H9 (cell line): ENCODE measurements around the gene ARHGEF1. TPM values are rescaled to one million over a fixed set of nuclear protein-coding genes. Genes with fewer than 3 reads are reported as not detected.

Experiments
- DNase-seq: peaks from one replicate; pipeline ENCODE4 v3.0.0-alpha.2; 2017
- H2AFZ ChIP-seq: one replicate; pipeline ENCODE4 v1.6.1; 2013; ENCODE audit warnings: mild to moderate bottlenecking, low read length, control low read depth, moderate library complexity
- H2AK5ac ChIP-seq: 2 replicates; pipeline ENCODE4 v1.6.1; 2013; ENCODE audit warnings: low read length, control low read depth, mixed read lengths; ENCODE audit not compliant: insufficient read length
- H2BK120ac ChIP-seq: one replicate; pipeline ENCODE4 v1.6.1; 2013; ENCODE audit warnings: low read depth, mild to moderate bottlenecking, low read length, control low read depth, inconsistent platforms; ENCODE audit not compliant: poor library complexity, severe bottlenecking
- H2BK12ac ChIP-seq: 2 replicates; pipeline ENCODE4 v1.6.1; 2013; ENCODE audit warnings: low read length, control low read depth, mixed read lengths, low read depth; ENCODE audit not compliant: insufficient read length
- H2BK15ac ChIP-seq: 2 replicates; pipeline ENCODE4 v1.6.1; 2013; ENCODE audit warnings: low read depth, low read length, control low read depth
- H2BK20ac ChIP-seq: one replicate; pipeline ENCODE4 v1.6.1; 2013; ENCODE audit warnings: low read depth, mild to moderate bottlenecking, low read length, control low read depth, inconsistent platforms; ENCODE audit not compliant: poor library complexity, severe bottlenecking
- H2BK5ac ChIP-seq: 2 replicates; pipeline ENCODE4 v1.6.1; 2013; ENCODE audit warnings: low read length, control low read depth, mixed read lengths; ENCODE audit not compliant: insufficient read length
- H3K14ac ChIP-seq: 2 replicates; pipeline ENCODE4 v1.6.1; 2013; ENCODE audit warnings: low read length, control low read depth; ENCODE audit not compliant: insufficient read depth
- H3K18ac ChIP-seq: 2 replicates; pipeline ENCODE4 v1.6.1; 2013; ENCODE audit warnings: low read depth, mild to moderate bottlenecking, mixed read lengths, low read length, control low read depth; ENCODE audit not compliant: insufficient read length
- H3K23ac ChIP-seq: 2 replicates; pipeline ENCODE4 v1.6.1; 2013; ENCODE audit warnings: low read length, control low read depth, mixed read lengths, low read depth; ENCODE audit not compliant: insufficient read length
- H3K23me2 ChIP-seq: 2 replicates; pipeline ENCODE4 v1.6.1; 2013; ENCODE audit warnings: low read depth, mild to moderate bottlenecking, mixed read lengths, low read length, control low read depth; ENCODE audit not compliant: insufficient read length, poor library complexity, severe bottlenecking
- H3K27ac ChIP-seq: 2 replicates; pipeline ENCODE4 v1.5.1; 2013; ENCODE audit warnings: low read length, control low read depth, mixed read lengths, low read depth; ENCODE audit not compliant: insufficient read length
- H3K27me3 ChIP-seq: 2 replicates; pipeline ENCODE4 v1.6.1; 2013; ENCODE audit warnings: low read length, control low read depth, inconsistent platforms; ENCODE audit not compliant: insufficient read depth
- H3K4ac ChIP-seq: 2 replicates; pipeline ENCODE4 v1.6.1; 2013; ENCODE audit warnings: low read depth, mild to moderate bottlenecking, control low read depth, inconsistent platforms, low read length, moderate library complexity
- H3K4me1 ChIP-seq: 2 replicates; pipeline ENCODE4 v1.6.1; 2013; ENCODE audit warnings: low read length, control low read depth, inconsistent platforms; ENCODE audit not compliant: insufficient read depth
- H3K4me2 ChIP-seq: 2 replicates; pipeline ENCODE4 v1.6.1; 2013; ENCODE audit warnings: low read length, control low read depth, mixed read lengths; ENCODE audit not compliant: insufficient read length, insufficient read depth
- H3K56ac ChIP-seq: 2 replicates; pipeline ENCODE4 v1.6.1; 2013; ENCODE audit warnings: low read depth, mild to moderate bottlenecking, mixed read lengths, low read length, control low read depth; ENCODE audit not compliant: insufficient read length
- H3K79me1 ChIP-seq: 2 replicates; pipeline ENCODE4 v1.6.1; 2013; ENCODE audit warnings: low read depth, mild to moderate bottlenecking, moderate library complexity, low read length, control low read depth, inconsistent platforms; ENCODE audit not compliant: insufficient read depth, poor library complexity, severe bottlenecking
- H3K79me2 ChIP-seq: 2 replicates; pipeline ENCODE4 v1.6.1; 2013; ENCODE audit warnings: low read length, control low read depth, inconsistent platforms; ENCODE audit not compliant: insufficient read depth
- H3K9ac ChIP-seq: 2 replicates; pipeline ENCODE4 v1.6.1; 2013; ENCODE audit warnings: low read length, control low read depth, mixed read lengths; ENCODE audit not compliant: insufficient read length; ENCODE audit errors: extremely low read depth
- H3K9me3 ChIP-seq: one replicate; pipeline ENCODE4 v1.6.1; 2013; ENCODE audit warnings: low read depth, low read length, inconsistent platforms; ENCODE audit not compliant: control insufficient read depth
- H3T11ph ChIP-seq: one replicate; pipeline ENCODE4 v1.6.1; 2013; ENCODE audit warnings: mild to moderate bottlenecking, low read length, control low read depth, inconsistent platforms
- H4K20me1 ChIP-seq: one replicate; pipeline ENCODE4 v1.6.1; 2013; ENCODE audit not compliant: control insufficient read depth, insufficient read length, insufficient read depth
- H4K5ac ChIP-seq: 2 replicates; pipeline ENCODE4 v1.6.1; 2013; ENCODE audit warnings: low read depth, mild to moderate bottlenecking, mixed read lengths, low read length, control low read depth; ENCODE audit not compliant: insufficient read length
- H4K8ac ChIP-seq: replicated peaks from 2 replicates; pipeline ENCODE4 v1.6.1; 2013; ENCODE audit warnings: low read length, control low read depth, mixed read lengths, low read depth; ENCODE audit not compliant: insufficient read length
- H4K91ac ChIP-seq: 2 replicates; pipeline ENCODE4 v1.6.1; 2013; ENCODE audit warnings: low read depth, mild to moderate bottlenecking, moderate library complexity, mixed read lengths, low read length, control low read depth; ENCODE audit not compliant: insufficient read length
- H3K27ac Mint-ChIP-seq, 3 experiments: 2 replicates in 2 of 3; 3 replicates in 1 of 3; pipeline ENCODE4 v1.8.0; 2020 to 2021; ENCODE audit warnings: mixed read lengths in 3 of 3, mild to moderate bottlenecking in 1 of 3, moderate library complexity in 1 of 3
- H3K27me3 Mint-ChIP-seq: 2 replicates; pipeline ENCODE4 v1.8.0; 2021; ENCODE audit warnings: low read depth, mild to moderate bottlenecking, moderate library complexity, mixed read lengths
- H3K36me3 Mint-ChIP-seq, 3 experiments: 2 replicates in 2 of 3; 3 replicates in 1 of 3; pipeline ENCODE4 v1.8.0; 2020 to 2021; ENCODE audit warnings: low read depth in 3 of 3, mixed read lengths in 3 of 3; ENCODE audit not compliant: insufficient read depth in 1 of 3
- H3K4me1 Mint-ChIP-seq, 2 experiments: 2 replicates each; pipeline ENCODE4 v1.8.0; 2020; ENCODE audit warnings: mixed read lengths in 2 of 2
- H3K4me3 Mint-ChIP-seq, 2 experiments: 2 replicates in 1 of 2; 3 replicates in 1 of 2; pipeline ENCODE4 v1.8.0; 2020 to 2021; ENCODE audit warnings: mild to moderate bottlenecking in 2 of 2, mixed read lengths in 2 of 2, moderate library complexity in 1 of 2
- H3K9me3 Mint-ChIP-seq, 2 experiments: 2 replicates in 1 of 2; 3 replicates in 1 of 2; pipeline ENCODE4 v1.8.0; 2020; ENCODE audit warnings: mild to moderate bottlenecking in 2 of 2, mixed read lengths in 2 of 2, moderate library complexity in 1 of 2
- CTCF ChIP-seq: fragments of 200-600 bp; sonication (generic); conservative IDR thresholded peaks from 3 replicates; pipeline ENCODE4 v1.8.0; 2021; ENCODE audit warnings: antibody characterized with exemption, mild to moderate bottlenecking
- WGBS: extraction: QIAGEN DNeasy Blood & Tissue Kit; methylation state at CpG from one replicate; pipeline ENCODE4 v1.1.7; 2013; ENCODE audit warnings: missing lambda C conversion rate, low lambda C conversion rate, mixed read lengths; ENCODE audit not compliant: insufficient read length; ENCODE audit errors: extremely low coverage; 5-methylcytosine and 5-hydroxymethylcytosine counted together
- total RNA-seq: library from RNA; stranded (reverse); gene quantifications from 2 replicates; pipeline ENCODE4 v1.2.1, GENCODE V29; 2021

The ARHGEF1 gene
- total RNA-seq, 1 experiment from 2014 or later = 50.3 TPM

GRCh38 chr19:41895745-41896580 lies 13.0 kb downstream of the ARHGEF1 start:
- no peaks in the 10 kb centered on the region for H3K9me3 Mint-ChIP-seq
- H2AFZ ChIP-seq = no peak overlapping the region
- H2BK120ac ChIP-seq = no peak overlapping the region
- H3K79me2 ChIP-seq = 0 out of 2 replicates have a peak, but pooled peaks cover 2% of the 10 kb centered on the region
- H2BK15ac ChIP-seq = no peak overlapping the region
- no peak overlapping the region for H4K8ac ChIP-seq
- H3K27ac Mint-ChIP-seq = peak overlapping the region in 2 of 3 experiments; percentile 32 to 46; a peak in 2 of 7 replicates
- no peak overlapping the region for H3T11ph ChIP-seq
- H3K4me2 ChIP-seq = no peak overlapping the region
- H3K4ac ChIP-seq = no peak overlapping the region
- H4K20me1 ChIP-seq = no peaks in the 10 kb centered on the region
- no peak overlapping the region for H2BK12ac ChIP-seq
- H2BK20ac ChIP-seq = no peak overlapping the region
- no peaks in the 10 kb centered on the region for H3K27me3 ChIP-seq
- H4K91ac ChIP-seq = no peak overlapping the region
- H3K23ac ChIP-seq = no peak overlapping the region
- no peak for DNase-seq
- H3K9ac ChIP-seq = no peak overlapping the region
- H3K18ac ChIP-seq = no peak overlapping the region
- no peak overlapping the region for H3K27ac ChIP-seq
- no peaks in the 10 kb centered on the region for H3K23me2 ChIP-seq
- H3K36me3 Mint-ChIP-seq = peaks cover 11 to 40% (median 36%) of the 10 kb centered on the region in 3 experiments; a peak in 6 of 7 replicates
- no peak overlapping the region; a peak in 1 of 5 replicates for H3K4me3 Mint-ChIP-seq
- H3K9me3 ChIP-seq = no peaks in the 10 kb centered on the region
- H4K5ac ChIP-seq = no peak overlapping the region
- no peaks in the 10 kb centered on the region for H3K79me1 ChIP-seq
- WGBS = no CpG with 5 or more reads among the region's 19 CpGs
- no peak overlapping the region for H2AK5ac ChIP-seq
- H3K4me1 ChIP-seq = no peaks in the 10 kb centered on the region; the same call in 1 of the 2 replicates
- H3K14ac ChIP-seq = no peak overlapping the region
- no peaks in the 10 kb centered on the region; the same call in 1 of the 2 replicates for H3K27me3 Mint-ChIP-seq
- TF ChIP-seq CTCF = peak; percentile 57
- no peak overlapping the region for H3K56ac ChIP-seq
- H3K4me1 Mint-ChIP-seq = peaks cover 0 to 32% of the 10 kb centered on the region in 2 experiments; a peak in 2 of 4 replicates
- H2BK5ac ChIP-seq = no peak overlapping the region
